ENCODE results near the gene TLCD1.
"Not testable (repeated sequence)": the region's sequence is repeated elsewhere in the genome, so short reads cannot be mapped to it uniquely, and the experiment has no call there.

Gene TLCD1

DNA sequence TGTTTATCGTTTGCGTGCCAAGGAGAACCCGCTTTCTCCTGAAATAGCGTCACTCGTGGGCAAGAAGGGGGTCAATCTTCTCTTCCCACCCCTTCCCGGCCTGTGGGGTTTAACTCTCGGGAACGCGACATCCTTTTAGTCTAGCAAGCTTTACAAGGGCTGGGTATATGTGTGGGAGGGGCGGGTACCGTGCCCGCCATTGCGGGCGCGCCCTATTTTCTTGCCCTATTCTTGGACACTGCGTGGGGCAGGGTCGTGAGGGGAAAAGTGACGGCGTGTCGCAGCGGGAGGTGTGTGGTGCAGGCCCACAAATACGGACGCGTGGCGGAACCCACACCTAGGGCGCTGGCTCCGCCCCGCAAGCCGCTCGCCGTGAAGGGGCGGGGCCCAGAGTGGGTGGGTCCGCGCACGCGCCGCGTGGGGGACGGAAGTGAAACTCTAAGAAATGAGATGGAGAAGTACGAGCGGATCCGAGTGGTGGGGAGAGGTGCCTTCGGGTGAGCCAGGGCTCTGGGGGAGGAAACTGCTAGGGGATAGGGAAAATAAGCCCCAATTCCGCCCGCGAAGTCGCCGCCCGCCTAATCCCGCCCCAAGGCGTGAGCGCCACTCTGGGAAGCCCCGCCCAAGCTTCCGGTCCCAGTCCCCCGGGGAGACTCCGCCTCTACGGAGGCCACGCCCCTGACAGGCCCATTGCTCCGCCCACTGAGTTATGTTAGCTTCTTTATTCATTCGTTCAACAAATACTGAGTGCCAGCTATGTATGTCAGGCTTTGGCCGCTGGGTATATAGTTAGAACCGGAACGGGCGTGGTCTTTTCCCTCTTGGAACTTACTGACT is 2.5 kb upstream of the TLCD1 start, which contains the start of gene NEK8:
Gene NEK8 (plus strand): TSS at position 425 of the 837 bp plus-strand sequence. CDS start 26 bp downstream, at position 451.
- peak; percentile 96 for DNase-seq

GRCh38 chr17:28726627-28727491 is 826 bp upstream of the TLCD1 start:
- DNase-seq = peak; percentile 89

DNA sequence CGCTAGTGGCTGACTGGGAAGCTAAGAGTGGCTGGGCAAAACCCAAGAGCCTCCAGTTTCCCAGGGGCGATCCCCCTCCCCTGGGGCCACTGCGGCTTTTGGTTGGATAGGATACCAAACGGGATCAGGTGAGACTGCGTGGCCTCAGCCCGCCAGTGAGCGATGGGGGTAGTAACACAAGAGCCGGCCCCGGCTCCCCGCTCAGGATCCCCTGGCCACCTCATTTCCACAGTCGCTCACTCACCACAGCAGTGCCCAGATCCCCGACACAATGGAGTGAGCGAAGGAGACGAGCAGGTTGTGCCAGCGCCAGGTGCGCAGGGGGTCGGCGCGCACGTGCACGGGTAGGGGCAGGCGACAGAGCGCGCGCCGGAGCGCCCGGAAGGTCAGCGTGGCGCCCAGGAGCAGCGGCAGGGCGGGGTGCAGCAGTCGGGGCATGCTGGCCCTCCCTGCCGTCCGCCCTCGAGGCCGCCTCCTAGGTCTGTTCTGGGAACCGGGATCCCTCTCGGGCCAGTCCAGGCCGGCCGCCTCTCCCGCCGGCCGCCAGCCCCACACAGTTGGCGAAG is 290 bp downstream of the TLCD1 start:
- DNase-seq = no peak

DNA sequence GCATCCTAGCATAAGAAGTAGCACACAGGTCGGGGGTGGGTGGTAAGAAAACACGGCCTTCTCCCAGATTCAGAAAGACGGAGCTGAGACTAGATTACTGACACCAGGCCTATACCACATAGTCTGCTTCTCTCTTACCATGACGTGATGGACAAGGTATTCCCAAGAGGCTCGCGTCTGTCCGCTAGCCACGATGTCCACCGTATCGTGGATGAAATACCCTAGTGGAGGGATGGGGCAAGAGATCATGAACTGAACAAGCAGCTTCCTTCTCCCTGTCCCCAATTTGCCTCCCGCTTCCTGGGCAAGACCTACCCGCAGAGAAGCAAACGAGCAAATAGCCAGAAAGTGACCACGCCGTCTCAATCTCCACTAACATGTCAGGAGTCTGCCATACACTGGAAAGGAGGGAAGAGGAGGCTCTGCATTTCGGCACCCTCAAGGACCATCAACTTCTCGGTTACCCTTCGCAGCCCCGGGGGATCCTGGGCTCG is 820 bp downstream of the TLCD1 start:
- DNase-seq = no peak

DNA sequence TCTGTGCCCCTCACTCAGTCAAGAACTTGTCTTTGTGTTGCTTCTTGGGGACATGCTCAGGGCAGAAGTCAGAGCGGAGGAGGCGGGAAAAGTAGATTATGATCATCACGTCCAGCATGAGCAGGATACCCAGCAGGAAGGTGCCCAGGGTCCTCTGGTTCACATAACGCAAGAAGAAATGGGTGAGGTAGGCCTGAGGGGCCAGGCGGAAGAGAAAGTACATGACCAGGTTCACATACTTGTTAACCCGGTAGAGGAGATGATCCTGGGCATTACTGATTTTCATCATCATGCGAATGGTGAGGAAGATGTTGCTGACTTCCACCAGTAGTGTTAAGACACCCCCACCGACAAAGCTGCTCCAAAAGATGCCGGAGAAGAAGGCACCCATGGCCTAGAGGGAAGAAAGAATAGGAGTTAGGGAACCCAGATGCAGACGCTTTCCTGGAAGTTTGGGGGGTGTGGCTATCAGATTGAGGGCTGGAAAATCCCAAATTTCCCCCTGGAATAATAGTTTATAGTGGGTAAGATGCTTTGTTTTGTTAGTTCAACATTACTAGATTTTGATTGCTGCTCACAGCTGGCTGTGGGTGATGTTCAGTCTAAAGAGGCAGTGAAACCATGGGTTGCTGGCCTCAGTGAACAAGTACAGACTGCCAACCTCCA is 1.4 kb downstream of the TLCD1 start:
- DNase-seq = no peak

DNA sequence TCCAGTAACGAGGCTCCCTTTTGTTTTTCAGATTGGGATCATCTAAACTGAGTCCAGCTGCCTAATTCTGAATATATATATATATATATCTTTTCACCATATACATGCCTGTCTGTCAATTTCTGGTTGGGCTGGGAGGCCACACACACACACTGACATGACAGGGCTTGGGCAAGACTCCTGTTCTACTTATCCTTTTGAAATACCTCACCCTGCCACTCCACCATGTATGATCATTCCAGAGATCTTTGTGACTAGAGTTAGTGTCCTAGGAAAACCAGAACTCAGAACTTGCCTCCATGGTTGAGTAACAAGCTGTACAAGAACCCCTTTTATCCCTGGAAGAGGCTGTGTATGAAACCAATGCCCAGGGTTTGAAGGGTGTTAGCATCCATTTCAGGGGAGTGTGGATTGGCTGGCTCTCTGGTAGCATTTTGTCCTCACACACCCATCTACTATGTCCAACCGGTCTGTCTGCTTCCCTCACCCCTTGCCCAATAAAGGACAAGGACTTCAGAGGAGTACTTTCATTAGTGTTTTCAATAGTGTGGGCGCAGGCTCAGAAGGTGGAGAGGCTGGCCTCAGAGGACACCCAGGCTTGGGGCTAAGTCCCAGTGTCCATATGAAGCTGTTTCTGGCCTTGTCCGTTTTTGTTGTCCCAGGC is 2.1 kb downstream of the TLCD1 start:
- not testable (repeated sequence) for DNase-seq

DNA sequence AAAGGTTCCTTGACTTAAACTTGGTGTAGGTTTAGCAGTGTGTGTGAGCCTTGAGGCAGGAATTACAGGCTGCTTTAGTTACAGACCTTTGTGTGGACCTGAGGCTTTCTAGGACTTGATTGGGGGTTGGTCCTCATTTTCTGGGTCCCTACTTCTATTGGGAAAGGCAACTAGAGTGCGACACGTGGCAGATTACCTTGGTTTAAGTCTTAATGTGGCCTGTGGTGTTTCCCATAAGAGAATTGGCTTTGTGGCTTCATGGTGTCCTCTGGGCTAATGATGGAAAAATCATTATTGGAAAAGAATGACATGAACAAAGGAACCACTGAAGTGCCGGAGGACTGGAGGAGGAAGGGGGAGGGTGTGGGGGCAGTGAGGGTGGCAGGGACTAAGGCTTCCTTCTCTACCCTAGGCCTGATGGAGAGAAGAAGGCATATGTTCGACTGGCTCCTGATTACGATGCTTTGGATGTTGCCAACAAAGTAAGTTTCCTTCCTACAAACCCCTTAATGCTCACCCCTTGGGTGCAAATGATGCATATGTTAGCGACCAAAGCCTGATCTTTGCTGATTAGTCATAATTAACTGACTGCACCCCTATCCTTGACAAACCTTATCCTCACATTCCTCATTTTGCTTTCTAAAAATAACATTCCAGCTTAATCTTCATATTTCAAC is 2.7 kb downstream of the TLCD1 start:
- DNase-seq = no peak

GRCh38 chr17:28722417-28723158 is 3.4 kb downstream of the TLCD1 start:
- no peak for DNase-seq

- not testable (repeated sequence) for DNase-seq
Observed at GRCh38 chr17:28720997-28721329, 5.1 kb downstream of the TLCD1 start.

GRCh38 chr17:28720247-28720996 is 5.6 kb downstream of the TLCD1 start:
- no peak for DNase-seq

GRCh38 chr17:28719021-28719433 is 7.0 kb downstream of the TLCD1 start:
- no peak for DNase-seq

GRCh38 chr17:28718333-28719020 is 7.6 kb downstream of the TLCD1 start:
- no peak for DNase-seq

- DNase-seq = no peak
Observed at GRCh38 chr17:28717578-28718332, 8.3 kb downstream of the TLCD1 start, which contains the start of gene RAB34. Gene RAB34, minus strand, starts transcription at chr17:28717868. Its CDS starts 602 bp downstream, at chr17:28717266.

DNA sequence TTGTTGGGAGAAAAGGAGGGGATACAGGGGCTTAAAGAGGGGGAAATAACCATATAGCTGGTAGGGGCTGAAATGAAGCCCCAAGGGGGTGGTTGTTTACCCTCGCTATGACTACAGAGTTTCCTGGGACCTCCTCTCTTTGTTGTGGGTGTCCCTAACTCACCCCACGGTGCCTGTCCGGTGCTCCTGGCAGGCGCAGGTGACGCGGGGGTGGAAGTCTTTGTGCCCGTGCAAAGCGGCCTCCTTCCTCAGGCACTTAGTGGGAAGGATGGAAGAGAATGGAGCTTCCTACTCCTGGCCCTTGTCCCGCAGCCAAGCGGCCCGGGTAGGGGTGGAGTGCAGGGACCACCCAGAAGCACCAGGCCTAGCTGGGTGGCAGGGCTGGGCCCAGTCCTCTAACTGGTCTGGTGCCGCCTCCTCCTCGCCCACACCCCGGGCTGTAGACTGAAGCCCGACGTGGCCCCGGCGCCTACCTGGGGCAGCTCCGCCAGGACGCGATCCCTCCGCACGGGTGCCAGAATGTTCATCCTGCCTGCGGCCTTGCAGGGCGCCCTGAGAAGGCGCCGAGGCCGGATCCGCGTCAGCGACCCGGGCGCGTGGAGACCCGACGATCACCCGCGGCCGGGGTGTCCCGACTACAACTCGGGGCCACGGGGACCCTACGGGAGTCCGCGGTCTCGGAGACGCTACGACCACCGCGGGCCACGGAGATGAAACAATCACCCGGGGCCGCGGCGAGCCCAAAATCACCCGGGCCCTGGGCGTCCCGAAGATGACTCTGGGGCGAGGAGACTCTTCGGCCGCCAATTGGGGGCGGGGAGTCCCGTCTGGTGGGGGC is 9.1 kb downstream of the TLCD1 start:
- DNase-seq = no peak

GRCh38 chr17:28715217-28715616 is 10.8 kb downstream of the TLCD1 start:
- no peak for DNase-seq

- no peak for DNase-seq
Observed at GRCh38 chr17:28714281-28714680, 11.8 kb downstream of the TLCD1 start.

- DNase-seq = no peak
Observed at GRCh38 chr17:28712705-28713415, 13.2 kb downstream of the TLCD1 start.

All from effector CD4-positive, alpha-beta T cell (primary cell).